Measurements from ENCODE around the gene ARID5A. TPM values are rescaled to one million over a fixed set of nuclear protein-coding genes. Genes with fewer than 3 reads are reported as not detected.
A peak's percentile ranks its signal among the peaks of the same experiment; 100 is the strongest.

ARID5A gene
- total and polyA plus RNA-seq, 7 experiments from 2014 or later, result 52.2 to 182 (median 111) TPM

GRCh38 chr2:96601382-96602292 lies 65.1 kb downstream of the ARID5A start:
- ATAC-seq, result no peak
- H3K9me3 ChIP-seq (ENCODE audit: control insufficient read depth in 2 of 3, low read length in 3 of 3), result no peaks in the 10 kb centered on the region
- Mint-ChIP-seq H3K27ac (peak overlapping the region in 3 of 9 donors; percentile 32 to 72 (median 36)), H3K36me3 (peaks cover 18 to 60% (median 32%) of the 10 kb centered on the region in 5 donors), H3K4me1 (peaks cover 0 to 37% (median 0%) of the 10 kb centered on the region in 7 donors), H3K27me3 (no peaks in the 10 kb centered on the region), H3K4me3 (peak overlapping the region in 1 of 10 donors; percentile 17), H3K9me3 (no peaks in the 10 kb centered on the region)
- H3K4me3 ChIP-seq (ENCODE audit: low read length), result no peak overlapping the region
- intact Hi-C loops (cut with micrococcal nuclease), result loop anchor here in 1 of 2 donors (5.0 to 10.0 kb wide), 2 partner anchors 161 to 203 kb away; partner anchors contain the start of gene CNNM4
- ChIA-PET CTCF (interaction anchor here (0.6 to 1.1 kb wide), 4 partner anchors 10 to 336 kb away, joined by 3 to 4 read pairs (median 3); no protein-coding TSS in a partner anchor), POLR2A (no interaction called here)
- no peak for DNase-seq
- H3K36me3 ChIP-seq (ENCODE audit: control insufficient read depth in 2 of 3, insufficient read depth in 3 of 3, low read length in 3 of 3), result peaks cover 24 to 82% (median 31%) of the 10 kb centered on the region in 3 experiments
- no peaks in the 10 kb centered on the region for H3K27me3 ChIP-seq (ENCODE audit: control insufficient read depth in 2 of 2, insufficient read depth in 2 of 2, low read length in 2 of 2)
- H3K27ac ChIP-seq (ENCODE audit: low read depth, low read length), result no peak overlapping the region
- H3K4me1 ChIP-seq (ENCODE audit: control insufficient read depth in 2 of 2, insufficient read depth in 2 of 2, low read length in 2 of 2), result no peaks in the 10 kb centered on the region

Other genes with a start within 250 kb of the ARID5A start
- gene SNRNP200, start 231.2 kb upstream of the ARID5A start, total RNA-seq, result 100 to 1,000 TPM; 165 to 255 (median 212) TPM
- gene SNRNP200, start 231.2 kb upstream of the ARID5A start, polyA plus RNA-seq, result 100 to 1,000 TPM in 1 of 2 donors, 10 to 100 TPM in 1; 86.6 to 137 TPM
- gene ITPRIPL1, start 211.4 kb upstream of the ARID5A start, total RNA-seq, result 10 to 100 TPM in 1 of 5 experiments, 1 to 10 TPM in 2, under 1 TPM in 2; 0.79 to 30.4 (median 1.2) TPM
- under 1 TPM; 0.37 to 0.85 TPM for gene ITPRIPL1, start 211.4 kb upstream of the ARID5A start, polyA plus RNA-seq
- gene NCAPH, start 201.0 kb upstream of the ARID5A start, total RNA-seq, result 10 to 100 TPM in 1 of 5 experiments, under 1 TPM in 4; 0.16 to 50.2 (median 0.66) TPM
- gene NCAPH, start 201.0 kb upstream of the ARID5A start, polyA plus RNA-seq, result not detected
- gene NEURL3, start 31.4 kb upstream of the ARID5A start, total RNA-seq, result 1 to 10 TPM in 1 of 5 experiments, under 1 TPM in 2, not detected in 2; 0.27 to 1.3 (median 0.43) TPM
- not detected for gene NEURL3, start 31.4 kb upstream of the ARID5A start, polyA plus RNA-seq
- 10 to 100 TPM; 54.0 to 65.0 (median 55.9) TPM for gene KANSL3, start 101.6 kb downstream of the ARID5A start, total RNA-seq
- 10 to 100 TPM; 13.5 to 22.7 TPM for gene KANSL3, start 101.6 kb downstream of the ARID5A start, polyA plus RNA-seq
- gene FER1L5, start 106.0 kb downstream of the ARID5A start, total RNA-seq, result not detected
- gene FER1L5, start 106.0 kb downstream of the ARID5A start, polyA plus RNA-seq, result under 1 TPM in 1 of 2 donors, not detected in 1; 0.02 TPM
- gene LMAN2L, start 203.3 kb downstream of the ARID5A start, total RNA-seq, result 10 to 100 TPM in 2 of 5 experiments, 1 to 10 TPM in 3; 5.0 to 10.9 (median 9.2) TPM
- gene LMAN2L, start 203.3 kb downstream of the ARID5A start, polyA plus RNA-seq, result 10 to 100 TPM; 16.8 to 28.4 TPM
- 1 to 10 TPM; 4.6 to 9.5 (median 5.5) TPM for gene CNNM4, start 224.2 kb downstream of the ARID5A start, total RNA-seq
- gene CNNM4, start 224.2 kb downstream of the ARID5A start, polyA plus RNA-seq, result 1 to 10 TPM; 1.4 to 2.0 TPM

Measured in naive thymus-derived CD4-positive, alpha-beta T cell (primary cell).